Measurements from ENCODE around the gene SPESP1. TPM values are rescaled to one million over a fixed set of nuclear protein-coding genes. Genes with fewer than 3 reads are reported as not detected.
A peak's percentile ranks its signal among the peaks of the same experiment; 100 is the strongest.

The SPESP1 gene
- total RNA-seq, 4 donors from 2014 or later, result 1.2 to 4.1 (median 2.2) TPM

GRCh38 chr15:68991723-68992122, 61.4 kb downstream of the SPESP1 start:
- TF ChIP-seq, protein P1, sequence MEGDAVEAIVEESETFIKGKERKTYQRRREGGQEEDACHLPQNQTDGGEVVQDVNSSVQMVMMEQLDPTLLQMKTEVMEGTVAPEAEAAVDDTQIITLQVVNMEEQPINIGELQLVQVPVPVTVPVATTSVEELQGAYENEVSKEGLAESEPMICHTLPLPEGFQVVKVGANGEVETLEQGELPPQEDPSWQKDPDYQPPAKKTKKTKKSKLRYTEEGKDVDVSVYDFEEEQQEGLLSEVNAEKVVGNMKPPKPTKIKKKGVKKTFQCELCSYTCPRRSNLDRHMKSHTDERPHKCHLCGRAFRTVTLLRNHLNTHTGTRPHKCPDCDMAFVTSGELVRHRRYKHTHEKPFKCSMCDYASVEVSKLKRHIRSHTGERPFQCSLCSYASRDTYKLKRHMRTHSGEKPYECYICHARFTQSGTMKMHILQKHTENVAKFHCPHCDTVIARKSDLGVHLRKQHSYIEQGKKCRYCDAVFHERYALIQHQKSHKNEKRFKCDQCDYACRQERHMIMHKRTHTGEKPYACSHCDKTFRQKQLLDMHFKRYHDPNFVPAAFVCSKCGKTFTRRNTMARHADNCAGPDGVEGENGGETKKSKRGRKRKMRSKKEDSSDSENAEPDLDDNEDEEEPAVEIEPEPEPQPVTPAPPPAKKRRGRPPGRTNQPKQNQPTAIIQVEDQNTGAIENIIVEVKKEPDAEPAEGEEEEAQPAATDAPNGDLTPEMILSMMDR (IDR thresholded peaks at IDR 0.05), result no peak
- no peak for TF ChIP-seq EP300 (IDR thresholded peaks at IDR 0.05)
- TF ChIP-seq POLR2AphosphoS5 (IDR thresholded peaks at IDR 0.05), result no peak
- no peak for TF ChIP-seq POLR2A (IDR thresholded peaks at IDR 0.05)
- peaks cover 10% of the 10 kb centered on the region for H3K27me3 ChIP-seq
- no peaks in the 10 kb centered on the region for H3K9me3 ChIP-seq
- 78% methylated on average over 4 of the region's 4 CpGs for WGBS
- peak in 1 of 2 donors; percentile 38 for DNase-seq (ENCODE audit: low spot score in 2 of 2)
- H3K4me3 ChIP-seq, result no peak overlapping the region
- no peak overlapping the region for H3K27ac ChIP-seq
- peaks cover 12% of the 10 kb centered on the region for H3K4me1 ChIP-seq
- no peaks in the 10 kb centered on the region for H3K36me3 ChIP-seq

DNA sequence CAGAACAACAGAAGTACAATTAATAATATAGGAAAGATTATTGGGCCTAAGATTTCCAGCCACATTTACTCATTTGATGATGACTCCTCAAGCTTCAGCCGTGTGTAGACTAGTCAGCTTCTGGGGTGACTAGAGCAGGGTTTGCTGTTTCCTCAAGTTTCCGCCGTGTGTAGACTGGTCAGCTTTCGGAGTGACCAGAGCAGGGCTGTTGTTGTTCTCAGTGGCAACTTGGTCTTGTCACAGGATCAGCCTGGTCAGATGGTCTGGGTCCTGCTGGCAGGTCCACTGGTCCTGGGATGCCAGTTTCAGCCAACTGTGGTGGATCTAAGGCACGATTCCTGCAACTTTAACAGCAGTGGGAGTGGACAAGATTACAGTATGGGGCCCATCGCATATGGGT, 62.4 kb downstream of the SPESP1 start:
- Histone ChIP-seq H3K27me3 (peaks cover 10% of the 10 kb centered on the region), H3K9me3 (no peaks in the 10 kb centered on the region), H3K36me3 (no peaks in the 10 kb centered on the region), H3K4me1 (peaks cover 12% of the 10 kb centered on the region), H3K27ac (no peak overlapping the region), H3K4me3 (no peak overlapping the region)
- 97% methylated on average over 6 of the region's 6 CpGs for WGBS
- TF ChIP-seq, protein P1 (IDR thresholded peaks at IDR 0.05), result no peak
- no peak for TF ChIP-seq POLR2AphosphoS5 (IDR thresholded peaks at IDR 0.05)
- TF ChIP-seq EP300 (IDR thresholded peaks at IDR 0.05), result no peak
- TF ChIP-seq POLR2A (IDR thresholded peaks at IDR 0.05), result no peak
- DNase-seq (ENCODE audit: low spot score in 2 of 2), result peak in 1 of 2 donors; percentile 48

GRCh38 chr15:68993276-68993675, 63.0 kb downstream of the SPESP1 start:
- DNase-seq (ENCODE audit: low spot score in 2 of 2), result peak in 1 of 2 donors; percentile 31
- WGBS, result 93% methylated on average over 6 of the region's 6 CpGs

DNA sequence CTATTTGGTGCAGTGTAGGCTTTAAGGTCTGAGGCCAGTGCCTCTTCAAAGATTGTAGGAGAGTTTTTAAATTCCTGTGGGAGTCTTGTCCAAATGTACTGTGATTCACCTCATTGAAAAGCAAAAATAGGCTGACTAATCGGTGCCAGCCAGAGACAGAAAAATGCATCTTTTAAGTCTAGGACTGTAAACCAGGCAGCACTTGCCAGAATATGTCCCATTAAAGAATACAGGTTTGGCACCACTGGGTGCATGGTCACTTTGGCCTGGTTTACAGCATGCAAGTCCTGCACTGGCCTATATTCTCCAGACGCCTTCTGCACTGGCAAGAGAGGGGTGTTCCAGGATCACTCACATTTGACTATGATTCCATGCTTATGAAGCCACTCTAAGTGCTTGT, 63.8 kb downstream of the SPESP1 start:
- Histone ChIP-seq H3K9me3 (no peaks in the 10 kb centered on the region), H3K36me3 (no peaks in the 10 kb centered on the region), H3K4me1 (peaks cover 17% of the 10 kb centered on the region), H3K27me3 (peaks cover 1% of the 10 kb centered on the region), H3K27ac (no peak overlapping the region), H3K4me3 (no peak overlapping the region)
- WGBS, result 71% methylated on average over 1 of the region's 2 CpGs
- TF ChIP-seq POLR2AphosphoS5 (IDR thresholded peaks at IDR 0.05) (no peak), EP300 (IDR thresholded peaks at IDR 0.05) (no peak), POLR2A (IDR thresholded peaks at IDR 0.05) (no peak)
- TF ChIP-seq, protein P1 (IDR thresholded peaks at IDR 0.05), result no peak
- DNase-seq (ENCODE audit: low spot score in 2 of 2), result peak in 1 of 2 donors; percentile 34

More at GRCh38 chr15:68993276-68993675, 63.0 kb downstream of the SPESP1 start:
- Histone ChIP-seq H3K4me1 (peaks cover 13% of the 10 kb centered on the region), H3K9me3 (no peaks in the 10 kb centered on the region), H3K4me3 (no peak overlapping the region), H3K27me3 (peaks cover 10% of the 10 kb centered on the region), H3K27ac (no peak overlapping the region), H3K36me3 (no peaks in the 10 kb centered on the region)
- no peak for TF ChIP-seq POLR2AphosphoS5 (IDR thresholded peaks at IDR 0.05)
- TF ChIP-seq, protein P1 (IDR thresholded peaks at IDR 0.05), result no peak
- TF ChIP-seq EP300 (IDR thresholded peaks at IDR 0.05), result no peak
- TF ChIP-seq POLR2A (IDR thresholded peaks at IDR 0.05), result no peak

- H3K27me3 ChIP-seq, result no peaks in the 10 kb centered on the region
- peak in 1 of 2 donors; percentile 29 for DNase-seq (ENCODE audit: low spot score in 2 of 2)
- H3K4me1 ChIP-seq, result peaks cover 17% of the 10 kb centered on the region
- H3K4me3 ChIP-seq, result no peak overlapping the region
- no peaks in the 10 kb centered on the region for H3K9me3 ChIP-seq
- WGBS, result 94% methylated on average over 9 of the region's 9 CpGs
- H3K27ac ChIP-seq, result no peak overlapping the region
- TF ChIP-seq EP300 (IDR thresholded peaks at IDR 0.05), result no peak
- H3K36me3 ChIP-seq, result no peaks in the 10 kb centered on the region
Observed at GRCh38 chr15:68994981-68995761, 64.8 kb downstream of the SPESP1 start.

Other genes starting within 250 kb of the SPESP1 start
- gene ANP32A, start 109.6 kb upstream of the SPESP1 start, total RNA-seq, result 100 to 1,000 TPM in 1 of 4 donors, 10 to 100 TPM in 3; 25.5 to 101 (median 31.3) TPM
- gene NOX5, start 84.2 kb downstream of the SPESP1 start, total RNA-seq, result 1 to 10 TPM in 1 of 4 donors, not detected in 3; 1.6 TPM
- gene GLCE, start 230.1 kb downstream of the SPESP1 start, total RNA-seq, result 10 to 100 TPM; 16.1 to 18.9 (median 16.9) TPM